ENCODE data around the gene YIPF5.
A peak's percentile ranks its signal among the peaks of the same experiment; 100 is the strongest.

The YIPF5 gene

GRCh38 chr5:144205141-144205551 lies 34.7 kb upstream of the YIPF5 start:
- H3K4me3 ChIP-seq (ENCODE audit: control insufficient read depth, low read depth, low read length) = peak overlapping the region; percentile 20

GRCh38 chr5:144203750-144204596 lies 33.5 kb upstream of the YIPF5 start:
- TF ChIP-seq CTCF (conservative IDR thresholded peaks at IDR 0.05; ENCODE audit: control insufficient read depth, insufficient read depth, low read depth, low read length) = peak; percentile 97
- DNase-seq (ENCODE audit: low read depth) = peak; percentile 80
- no peak overlapping the region for H3K4me3 ChIP-seq (ENCODE audit: control insufficient read depth, low read depth, low read length)

More at GRCh38 chr5:144205141-144205551, 34.7 kb upstream of the YIPF5 start:
- no peak for TF ChIP-seq CTCF (conservative IDR thresholded peaks at IDR 0.05; ENCODE audit: control insufficient read depth, insufficient read depth, low read depth, low read length)
- peak; percentile 37 for DNase-seq (ENCODE audit: low read depth)

GRCh38 chr5:144202726-144203125 lies 32.3 kb upstream of the YIPF5 start:
- no peak for TF ChIP-seq CTCF (conservative IDR thresholded peaks at IDR 0.05; ENCODE audit: control insufficient read depth, insufficient read depth, low read depth, low read length)
- no peak for DNase-seq (ENCODE audit: low read depth)
- H3K4me3 ChIP-seq (ENCODE audit: control insufficient read depth, low read depth, low read length) = no peak overlapping the region

- no peak overlapping the region for H3K4me3 ChIP-seq (ENCODE audit: control insufficient read depth, low read depth, low read length)
- DNase-seq (ENCODE audit: low read depth) = no peak
- no peak for TF ChIP-seq CTCF (conservative IDR thresholded peaks at IDR 0.05; ENCODE audit: control insufficient read depth, insufficient read depth, low read depth, low read length)
Measured at GRCh38 chr5:144202072-144202471, 31.6 kb upstream of the YIPF5 start.

- no peak for TF ChIP-seq CTCF (conservative IDR thresholded peaks at IDR 0.05; ENCODE audit: control insufficient read depth, insufficient read depth, low read depth, low read length)
- no peak overlapping the region for H3K4me3 ChIP-seq (ENCODE audit: control insufficient read depth, low read depth, low read length)
- no peak for DNase-seq (ENCODE audit: low read depth)
Measured at GRCh38 chr5:144201588-144201987, 31.1 kb upstream of the YIPF5 start.

- peak; percentile 50 for DNase-seq (ENCODE audit: low read depth)
- TF ChIP-seq CTCF (conservative IDR thresholded peaks at IDR 0.05; ENCODE audit: control insufficient read depth, insufficient read depth, low read depth, low read length) = no peak
- no peak overlapping the region for H3K4me3 ChIP-seq (ENCODE audit: control insufficient read depth, low read depth, low read length)
Measured at GRCh38 chr5:144198386-144198785, 27.9 kb upstream of the YIPF5 start.

Measured in fibroblast of mammary gland (primary cell).